Thyroid gland (tissue), 4 donors: ENCODE measurements around the gene OR13C3.
"Not testable (repeated sequence)": the region's sequence is repeated elsewhere in the genome, so short reads cannot be mapped to it uniquely, and the experiment has no call there.

Source experiments
- CTCF ChIP-seq, 6 experiments: fragments of 200-600 bp in 3 of 6; fragments of 450-650 bp in 3 of 6; sonication (generic) in 3 of 6; IDR thresholded peaks; one replicate each; pipeline ENCODE4 v1.5.1; 2016 to 2019; ENCODE audit warnings: antibody characterized with exemption in 6 of 6, mild to moderate bottlenecking in 2 of 6, inconsistent platforms in 1 of 6, moderate library complexity in 1 of 6
- POLR2A ChIP-seq, 2 donors: fragments of 450-650 bp; IDR thresholded peaks; one replicate each; pipeline ENCODE4 v1.6.1; 2017; ENCODE audit warnings: antibody characterized with exemption in 2 of 2, mild to moderate bottlenecking in 2 of 2, moderate library complexity in 1 of 2

GRCh38 chr9:104520241-104520640 lies 16.4 kb downstream of the OR13C3 start:
- not testable (repeated sequence) for TF ChIP-seq CTCF, POLR2A (IDR thresholded peaks at IDR 0.05)
